HL-60 (cell line): ENCODE results near the gene URB2.
"Not testable (repeated sequence)": the region's sequence is repeated elsewhere in the genome, so short reads cannot be mapped to it uniquely, and the experiment has no call there.

ENCODE experiments used
- CTCF ChIP-seq: IDR thresholded peaks from one replicate; pipeline ENCODE4 v1.5.1; 2011; ENCODE audit warnings: low read length, control low read depth, inconsistent platforms; ENCODE audit not compliant: insufficient read depth
- POLR2AphosphoS5 ChIP-seq: IDR thresholded peaks from 2 replicates; pipeline ENCODE4 v1.6.1; 2012; ENCODE audit warnings: low read depth
- REST ChIP-seq: IDR thresholded peaks from 2 replicates; pipeline ENCODE4 v1.6.1; 2012; ENCODE audit warnings: low read depth; ENCODE audit not compliant: insufficient replicate concordance

GRCh38 chr1:229595876-229596275, 30.2 kb upstream of the URB2 start:
- TF ChIP-seq CTCF, POLR2AphosphoS5, REST: not testable (repeated sequence)
